ENCODE data around the gene ZNF740.
A peak's percentile ranks its signal among the peaks of the same experiment; 100 is the strongest.

The ZNF740 gene

DNA sequence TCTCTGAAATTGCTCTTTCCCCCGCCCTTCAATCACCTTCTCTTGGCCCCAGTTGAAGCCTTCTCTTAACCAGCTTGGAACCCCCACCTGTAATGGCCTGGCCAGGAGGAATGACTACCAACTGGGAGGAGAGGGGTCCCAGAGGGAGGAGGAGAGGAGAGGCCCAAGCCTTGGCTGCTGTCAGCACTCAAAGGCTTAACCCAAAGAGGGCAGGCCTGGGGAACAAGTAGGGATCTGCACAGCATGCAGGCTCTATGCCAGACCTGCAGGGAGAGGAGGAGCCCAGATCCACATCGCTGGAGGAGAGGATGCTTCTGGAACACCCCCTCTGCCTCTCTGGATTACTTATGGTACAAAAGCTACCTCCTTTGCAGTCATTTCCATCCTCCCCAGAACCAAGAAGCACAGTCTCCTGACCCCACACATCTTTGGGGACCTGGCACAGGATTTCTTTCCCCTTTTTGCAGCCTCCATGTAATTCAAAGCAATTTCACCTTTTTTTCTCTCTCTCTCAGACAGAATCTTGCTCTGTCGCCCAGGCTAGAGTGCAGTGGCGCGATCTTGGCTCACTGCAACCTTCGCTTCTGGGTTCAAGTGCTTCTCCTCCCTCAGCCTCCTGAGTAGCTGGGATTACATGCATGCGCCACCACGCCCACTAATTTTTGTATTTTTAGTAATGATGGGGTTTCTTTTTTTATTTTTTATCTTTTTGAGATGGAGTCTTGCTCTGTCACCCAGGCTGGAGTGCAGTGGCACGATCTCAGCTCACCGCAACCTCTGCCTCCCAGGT is 45.3 kb downstream of the ZNF740 start:
- DNase-seq (ENCODE audit: low spot score) (no peak), FAIRE-seq (no peak)

DNA sequence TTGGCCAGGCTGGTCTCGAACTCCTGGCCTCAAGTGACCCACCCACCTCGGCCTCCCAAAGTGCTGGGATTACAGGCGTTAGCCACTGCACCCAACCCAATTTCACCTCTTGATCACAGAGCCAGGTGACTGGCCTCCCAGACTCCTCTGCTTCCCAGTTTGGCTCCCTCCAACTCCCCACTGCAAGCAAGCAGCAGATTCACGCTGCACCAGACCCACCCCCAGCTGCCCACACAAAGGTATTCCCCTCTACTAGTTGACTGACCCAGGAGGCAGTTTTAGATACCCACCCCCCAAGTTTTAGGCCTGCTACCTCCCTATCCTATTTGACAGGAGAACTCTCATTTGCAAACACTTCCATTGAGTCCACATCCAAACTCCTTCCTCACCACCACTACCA is 46.3 kb downstream of the ZNF740 start:
- FAIRE-seq, result no peak

DNA sequence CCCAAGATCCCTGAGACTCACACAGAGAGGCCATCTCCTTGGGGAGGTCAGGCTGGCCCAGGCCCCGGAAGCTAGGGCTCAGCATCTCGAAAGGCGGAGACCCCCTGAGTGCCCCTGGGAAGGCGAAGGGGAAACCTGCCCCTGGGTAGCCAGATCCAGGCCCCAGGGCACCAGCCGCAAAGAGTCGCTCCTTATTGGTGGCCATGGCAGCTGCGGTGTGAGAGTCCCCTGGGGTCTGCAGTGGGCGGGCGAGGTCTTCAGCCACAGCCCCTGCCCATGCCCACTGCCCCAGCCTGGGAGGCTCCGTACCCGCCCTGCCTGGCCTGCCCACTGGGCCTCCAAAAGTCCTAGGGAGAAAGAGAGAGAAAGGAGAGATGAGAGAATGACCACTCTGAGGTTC is 46.8 kb downstream of the ZNF740 start:
- DNase-seq (ENCODE audit: low spot score) (no peak), FAIRE-seq (no peak)

More for the DNA sequence above, 46.3 kb downstream of the ZNF740 start:
- no peak for DNase-seq (ENCODE audit: low spot score)

DNA sequence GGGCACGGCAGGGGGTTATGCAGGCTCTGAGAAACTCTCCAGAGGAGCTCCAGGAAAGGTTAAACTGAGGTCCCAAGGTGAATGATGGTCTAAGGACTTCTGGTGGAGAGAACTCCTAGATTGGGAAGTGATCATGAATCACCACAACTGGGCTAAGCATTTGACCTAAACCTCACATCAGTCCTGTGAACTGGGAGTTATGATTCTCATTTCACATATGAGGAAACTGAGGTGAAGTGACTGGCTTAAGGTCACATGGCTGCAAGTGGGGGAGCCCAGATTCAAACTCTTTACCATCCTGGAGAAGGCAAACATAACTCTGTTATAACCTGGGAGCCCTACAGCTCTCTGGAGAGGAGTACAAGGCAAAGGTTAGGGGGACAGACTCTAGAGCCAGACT is 47.3 kb downstream of the ZNF740 start:
- no peak for FAIRE-seq
- DNase-seq (ENCODE audit: low spot score), result no peak

DNA sequence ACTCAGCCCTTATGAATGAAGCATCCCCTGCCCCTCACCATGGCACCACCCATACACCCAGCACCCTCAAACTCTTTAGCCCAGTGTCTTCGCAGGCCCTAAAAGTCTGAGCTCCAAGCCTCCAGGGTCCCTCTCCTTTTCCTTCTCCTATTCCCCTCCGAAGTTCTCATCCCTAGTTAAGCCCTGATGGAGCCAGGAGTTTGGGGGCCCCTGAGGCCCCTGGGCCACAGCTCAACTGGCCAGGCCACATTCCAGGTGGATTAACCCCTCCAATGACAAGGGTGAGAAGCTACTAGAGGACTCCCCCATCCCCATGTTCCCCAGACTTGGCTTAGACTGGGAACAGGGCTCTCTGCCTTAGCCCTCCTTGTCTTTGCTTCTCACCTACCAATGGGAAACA is 48.9 kb downstream of the ZNF740 start:
- DNase-seq (ENCODE audit: low spot score) (no peak), FAIRE-seq (no peak)

DNA sequence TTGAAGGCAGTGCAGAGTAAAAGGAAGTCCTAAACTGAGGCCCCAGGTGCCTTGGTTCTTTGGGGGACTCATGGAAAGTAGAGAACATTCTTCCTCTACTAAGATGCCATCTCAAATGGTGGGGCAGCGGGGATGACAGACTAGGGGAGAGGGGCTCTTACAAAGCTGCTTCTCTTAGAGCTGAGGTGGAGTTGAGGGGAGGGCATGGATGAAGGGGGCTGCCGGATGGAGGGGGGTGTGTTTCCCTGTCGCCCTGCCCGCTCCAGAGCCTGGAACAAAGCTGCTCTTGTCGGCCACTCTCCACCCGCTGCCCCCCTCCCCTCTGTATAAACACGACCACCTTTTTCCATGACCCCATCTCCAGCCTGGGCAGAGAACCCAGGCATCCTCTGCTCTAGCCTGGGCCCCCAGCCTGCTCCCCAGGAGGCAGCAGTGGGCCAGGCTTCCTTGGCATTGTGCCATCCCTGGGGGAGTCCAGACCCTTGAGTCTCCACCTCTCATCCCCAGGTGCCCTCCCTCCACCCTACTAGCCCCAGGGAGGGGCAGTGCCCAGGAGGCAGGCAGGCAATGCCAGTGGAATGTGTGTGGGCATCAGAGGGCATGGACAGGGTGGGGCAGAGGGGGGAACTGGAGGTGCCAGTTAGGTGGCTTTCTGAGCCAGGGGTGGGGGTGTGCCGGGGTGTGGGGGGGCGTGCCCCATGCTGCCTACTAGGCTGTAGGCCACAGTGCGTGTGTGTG is 49.8 kb downstream of the ZNF740 start:
- FAIRE-seq (no peak), DNase-seq (ENCODE audit: low spot score) (no peak)

DNA sequence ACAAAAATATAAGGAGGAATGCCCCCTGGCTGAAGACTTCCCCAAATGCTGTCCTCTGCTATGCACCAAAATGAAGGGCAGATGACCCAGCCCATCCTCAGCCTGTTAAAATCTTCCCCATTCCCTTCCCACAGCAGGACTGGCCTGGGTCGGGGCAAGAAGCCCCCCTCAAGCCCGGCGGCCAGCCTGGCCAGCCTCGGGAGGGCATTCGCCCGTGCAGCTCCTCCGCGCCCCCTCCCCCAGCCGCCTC is 51.1 kb downstream of the ZNF740 start:
- DNase-seq (ENCODE audit: low spot score) (no peak), FAIRE-seq (no peak)

DNA sequence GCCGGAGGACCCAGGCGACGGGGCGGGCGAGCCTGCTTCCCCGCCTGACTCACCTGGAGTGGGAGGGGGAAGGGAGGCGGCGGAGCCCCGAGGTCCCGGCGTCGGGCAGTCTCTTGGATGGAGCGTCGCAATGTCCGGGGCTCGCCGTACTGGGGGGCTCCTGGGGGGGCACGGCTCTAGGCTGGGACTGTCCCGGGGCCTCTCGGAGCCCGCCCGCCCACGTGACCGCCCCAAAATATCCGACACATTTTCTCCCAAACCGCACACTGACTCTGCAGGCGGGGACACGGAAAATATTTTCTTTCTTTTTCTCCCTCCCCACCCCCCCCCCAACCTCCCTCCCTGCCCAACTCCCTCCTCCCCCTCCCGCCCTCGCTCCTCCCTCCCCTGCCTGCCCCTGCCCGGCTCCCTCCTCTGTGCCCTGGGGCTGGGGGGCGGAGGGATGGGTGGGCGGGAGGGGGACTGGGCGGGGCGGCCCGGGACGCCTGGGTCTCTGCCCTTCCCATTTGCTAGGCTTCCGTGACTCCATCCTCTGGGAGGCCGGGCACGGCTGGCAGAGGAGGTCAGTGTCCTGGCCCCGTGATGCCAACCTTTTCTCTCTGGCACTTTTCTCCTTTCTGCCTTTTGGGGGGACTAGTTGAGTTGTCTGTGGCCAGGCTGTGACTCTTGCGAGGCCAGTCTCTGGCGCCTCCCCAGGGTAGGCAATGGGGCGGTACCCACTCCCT is 51.6 kb downstream of the ZNF740 start, which contains the start of gene RARG:
TSS of gene RARG (minus strand) at position 289 of the 725 bp plus-strand sequence. CDS start 4,664 bp downstream, outside the sequence.
- DNase-seq (ENCODE audit: low spot score) (peak; percentile 89), FAIRE-seq (no peak)

DNA sequence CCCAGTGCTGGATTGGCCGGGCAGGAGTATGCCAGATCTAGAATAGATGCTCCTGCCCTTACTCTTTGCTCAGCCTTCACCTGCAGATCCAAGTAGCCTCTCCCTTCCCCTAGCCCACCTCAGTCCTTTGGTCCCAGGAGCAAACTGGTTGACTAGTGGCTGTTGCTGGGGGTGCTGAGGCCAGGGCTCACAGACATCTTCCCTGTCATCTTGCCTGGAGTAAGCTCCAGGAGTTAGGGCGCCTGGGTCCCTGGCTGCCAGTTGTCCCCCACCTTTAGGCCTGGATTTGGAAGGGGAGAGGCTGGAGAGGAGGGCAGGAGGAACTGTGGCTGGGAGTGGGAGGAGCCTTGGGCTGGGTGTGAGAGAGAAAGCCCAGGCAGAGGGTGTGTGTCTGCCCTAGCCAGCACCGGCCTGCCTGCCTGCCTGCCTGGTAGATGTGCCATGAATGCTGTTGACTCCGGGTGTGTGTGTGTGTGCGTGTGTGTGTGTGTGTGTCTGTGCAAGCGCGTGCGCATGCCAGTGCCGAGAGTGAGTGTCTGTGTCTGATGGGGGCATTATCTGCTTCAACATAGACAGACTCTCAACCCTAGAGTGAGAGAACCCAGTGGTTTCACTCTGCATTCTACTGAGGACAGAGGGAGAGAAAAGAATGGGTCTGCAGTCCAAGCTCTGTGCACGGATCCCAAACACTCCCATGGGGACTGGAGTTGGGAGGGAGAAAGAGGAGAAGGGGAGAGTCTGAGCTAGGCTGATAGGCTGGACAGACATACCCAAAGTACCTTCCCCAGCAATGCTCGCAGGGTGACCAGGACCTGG is 52.3 kb downstream of the ZNF740 start:
- peak; percentile 64 for DNase-seq (ENCODE audit: low spot score)
- FAIRE-seq, result peak; percentile 53

DNA sequence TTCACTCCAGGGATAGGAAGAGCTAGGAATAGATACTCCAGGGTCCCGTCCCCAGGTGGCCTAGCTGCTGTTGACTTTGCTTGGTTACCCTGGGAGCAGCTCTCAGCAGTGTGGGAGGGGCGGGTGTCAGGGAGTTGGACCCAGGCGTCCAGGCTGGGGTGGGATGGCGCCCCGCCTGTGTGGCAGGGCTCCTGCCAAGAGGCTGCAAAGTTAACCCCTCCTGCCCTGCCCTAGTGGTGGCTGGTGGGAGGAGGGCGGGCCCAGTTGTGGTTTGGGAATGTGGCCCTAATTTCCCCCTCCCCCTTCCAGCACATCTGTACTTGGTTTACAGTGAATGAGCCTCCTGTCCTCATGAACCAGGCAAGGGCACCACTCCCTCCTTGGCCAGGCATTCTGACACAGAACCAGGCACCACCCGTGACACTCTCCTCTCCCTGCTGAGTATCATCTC is 53.2 kb downstream of the ZNF740 start:
- no peak for DNase-seq (ENCODE audit: low spot score)
- FAIRE-seq, result peak; percentile 48

DNA sequence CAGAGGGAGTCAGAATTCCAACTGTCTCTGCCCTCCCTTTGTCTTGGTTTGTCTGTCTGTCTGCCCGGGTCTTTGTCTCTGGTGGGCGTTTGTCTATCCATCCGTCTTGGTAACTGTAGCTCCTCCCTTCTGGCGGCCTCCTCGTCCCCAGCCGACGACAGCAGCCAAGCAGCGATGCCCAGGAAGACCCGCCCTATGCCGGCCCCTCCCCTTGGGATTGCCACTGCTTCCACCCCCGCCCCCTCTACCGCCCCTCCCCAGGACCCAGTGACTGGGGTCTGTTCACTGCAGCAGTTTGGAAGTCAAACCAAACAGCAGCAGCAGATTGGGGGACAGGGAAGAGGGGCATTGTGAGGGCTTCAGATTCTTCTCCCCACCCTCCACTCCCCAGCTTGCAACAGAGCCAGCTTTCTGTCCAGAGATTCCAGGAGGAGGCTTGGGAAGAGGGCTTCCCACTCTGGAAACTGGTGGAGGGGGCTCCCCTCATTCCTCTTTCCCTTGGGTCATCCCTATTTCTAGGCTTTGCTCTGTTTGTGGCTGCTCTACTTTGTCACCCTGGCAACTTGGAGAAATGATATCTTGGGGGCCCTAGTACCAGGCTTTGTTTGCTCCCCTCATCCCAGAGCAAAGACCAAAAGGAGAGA is 53.9 kb downstream of the ZNF740 start:
- FAIRE-seq, result no peak
- DNase-seq (ENCODE audit: low spot score), result no peak

DNA sequence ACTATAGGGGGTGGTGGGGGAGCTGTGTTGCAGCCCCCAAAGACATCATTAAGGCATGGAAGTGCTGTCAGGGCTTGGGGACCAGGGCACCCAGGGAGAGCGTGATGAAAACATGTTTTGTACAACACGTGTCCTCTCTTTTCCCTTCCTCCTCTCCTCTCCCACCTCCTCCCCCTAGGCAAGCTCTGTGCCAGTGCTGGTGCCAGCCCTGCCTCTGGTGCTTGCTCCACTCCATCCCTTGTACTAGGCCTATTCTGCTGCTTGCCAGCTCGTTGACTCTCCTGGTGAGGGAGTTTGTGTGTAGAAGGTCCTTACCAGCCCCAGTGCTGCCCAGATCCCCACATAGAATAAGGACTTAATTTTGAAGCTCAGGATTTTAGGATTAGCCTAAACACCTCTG is 54.6 kb downstream of the ZNF740 start:
- no peak for FAIRE-seq

DNA sequence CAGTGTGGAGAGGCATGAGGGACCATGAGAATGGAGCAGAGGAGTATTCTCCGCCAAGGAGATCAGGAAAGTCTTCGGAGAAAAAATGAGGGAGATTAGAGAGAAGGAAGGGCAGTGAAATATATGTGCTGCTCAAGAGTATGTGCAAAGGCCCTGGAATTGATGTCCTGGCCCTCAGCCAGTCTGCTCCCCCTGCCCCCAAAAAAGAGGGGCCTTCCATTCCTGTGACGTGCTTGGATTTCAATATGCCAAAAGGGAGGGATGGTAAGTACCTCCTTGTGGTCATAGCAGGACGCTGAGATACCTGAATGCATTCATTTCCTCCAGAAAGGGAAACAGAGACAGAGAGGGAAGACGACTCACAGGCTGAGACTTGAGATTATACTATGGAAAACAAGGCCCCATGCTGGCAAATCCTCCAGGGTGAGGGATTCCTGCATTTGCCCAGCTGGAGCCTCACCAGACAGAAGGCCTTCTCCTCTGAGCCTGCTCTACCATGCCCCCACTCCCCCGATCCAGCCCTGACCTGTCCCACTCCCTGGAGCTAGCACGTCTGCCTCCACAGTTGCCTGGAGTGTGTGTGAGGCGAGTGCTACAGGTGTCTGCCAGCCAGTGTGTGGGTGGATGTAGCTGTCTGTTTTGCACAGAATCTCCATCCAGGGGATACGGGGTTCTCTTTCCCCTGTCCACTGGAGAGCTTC is 55.4 kb downstream of the ZNF740 start:
- DNase-seq (ENCODE audit: low spot score) (no peak), FAIRE-seq (no peak)

More for the DNA sequence above, 54.6 kb downstream of the ZNF740 start:
- DNase-seq (ENCODE audit: low spot score), result no peak

DNA sequence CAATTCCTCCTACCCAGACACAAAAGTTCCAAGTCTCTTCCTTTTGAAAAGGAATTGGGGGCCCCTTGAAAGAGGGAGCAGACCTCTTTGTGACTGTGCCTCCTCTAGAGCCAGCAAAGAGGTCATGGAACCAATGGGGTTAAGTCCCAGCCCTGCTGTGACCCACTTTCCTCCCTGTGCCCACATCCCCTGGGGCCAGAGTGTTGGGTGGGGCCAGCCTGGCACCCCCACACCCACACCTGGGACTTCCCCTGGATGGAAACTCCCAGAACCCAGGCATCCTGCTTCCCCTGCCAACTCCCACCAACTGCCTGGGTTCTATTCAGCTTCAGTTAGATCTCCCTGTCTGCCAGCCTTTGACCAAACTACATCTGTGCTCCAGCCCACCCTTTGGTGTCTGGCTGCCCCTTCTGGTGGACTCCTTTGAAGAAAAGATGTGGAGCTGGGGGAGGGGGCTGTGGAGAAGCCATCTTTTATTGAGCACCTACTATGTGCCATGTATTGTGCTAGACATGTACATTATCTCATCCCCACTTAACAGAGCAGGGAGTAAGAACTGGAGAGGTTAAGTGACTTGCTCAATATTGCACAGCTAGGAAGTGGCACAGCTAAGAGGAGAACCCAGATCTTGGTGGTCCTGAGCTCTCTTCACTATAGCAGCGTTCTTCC is 56.1 kb downstream of the ZNF740 start:
- FAIRE-seq (no peak), DNase-seq (ENCODE audit: low spot score) (no peak)

DNA sequence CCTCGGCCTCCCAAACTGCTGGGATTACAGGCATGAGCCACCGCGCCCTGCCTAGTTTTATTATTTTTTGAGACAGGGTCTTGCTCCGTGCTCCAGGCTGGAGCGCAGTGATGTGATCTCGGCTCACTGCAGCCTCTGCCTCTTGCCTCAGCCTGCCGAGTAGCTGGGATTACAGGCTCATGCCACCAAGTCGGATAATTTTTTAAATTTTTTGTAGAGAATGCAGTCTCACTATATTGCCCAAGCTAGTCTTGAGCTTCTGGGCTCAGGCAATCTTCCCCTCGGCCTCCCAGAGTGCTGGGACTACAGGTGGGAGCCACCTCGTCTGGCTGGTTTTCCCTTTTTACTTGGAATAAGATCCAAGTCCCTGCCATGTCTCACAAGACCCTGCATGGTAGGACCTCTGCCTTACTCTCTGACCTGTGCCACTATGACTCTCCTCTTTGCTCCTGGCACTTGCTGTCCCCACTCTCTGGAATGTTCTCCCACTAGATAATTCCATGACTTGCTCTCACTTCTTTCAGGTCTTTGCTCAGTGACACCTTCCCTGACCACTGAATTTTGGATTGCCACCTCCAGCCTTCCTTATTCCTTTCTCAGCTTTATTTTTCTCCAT is 59.2 kb downstream of the ZNF740 start:
- DNase-seq (ENCODE audit: low spot score), result no peak
- no peak for FAIRE-seq

DNA sequence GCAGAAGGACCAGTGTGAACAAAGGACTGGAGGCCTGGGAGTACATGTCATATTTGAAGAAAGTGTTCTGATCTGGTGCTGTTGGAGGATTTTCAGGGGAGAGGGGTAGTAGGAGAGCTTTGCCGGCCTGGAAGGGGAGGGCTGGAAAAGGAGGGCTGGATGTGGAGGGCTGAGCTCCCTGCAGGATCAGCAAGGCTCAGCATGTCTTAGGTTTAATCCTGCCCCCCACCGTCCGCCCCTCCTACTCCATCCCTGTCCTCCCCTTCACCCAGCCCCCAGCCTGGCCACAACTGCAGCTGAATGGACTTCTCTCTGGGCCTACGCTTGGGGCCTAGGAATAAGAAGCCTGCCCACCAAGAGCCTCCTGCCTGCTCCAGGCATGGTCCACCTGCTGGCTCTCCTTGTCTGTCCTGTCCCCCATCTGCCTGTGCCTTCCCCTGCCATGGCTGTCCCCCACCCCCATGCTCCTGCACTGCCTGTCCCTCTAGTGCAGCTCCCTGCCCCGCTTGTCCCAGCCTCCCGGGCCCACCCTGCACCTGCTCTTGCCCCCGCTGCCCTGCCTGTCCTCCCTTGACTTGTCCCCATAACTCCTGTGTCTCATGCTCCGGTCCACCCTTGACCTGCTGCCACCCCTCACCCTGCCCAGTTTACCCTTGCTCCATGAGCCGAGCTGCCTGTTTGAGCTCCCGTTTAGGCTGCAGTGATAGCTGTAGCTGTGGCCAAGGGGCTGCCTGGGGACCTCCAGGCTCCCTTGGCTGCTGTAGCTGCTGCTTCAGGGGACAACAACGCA is 61.3 kb downstream of the ZNF740 start:
- no peak for DNase-seq (ENCODE audit: low spot score)
- FAIRE-seq, result no peak

DNA sequence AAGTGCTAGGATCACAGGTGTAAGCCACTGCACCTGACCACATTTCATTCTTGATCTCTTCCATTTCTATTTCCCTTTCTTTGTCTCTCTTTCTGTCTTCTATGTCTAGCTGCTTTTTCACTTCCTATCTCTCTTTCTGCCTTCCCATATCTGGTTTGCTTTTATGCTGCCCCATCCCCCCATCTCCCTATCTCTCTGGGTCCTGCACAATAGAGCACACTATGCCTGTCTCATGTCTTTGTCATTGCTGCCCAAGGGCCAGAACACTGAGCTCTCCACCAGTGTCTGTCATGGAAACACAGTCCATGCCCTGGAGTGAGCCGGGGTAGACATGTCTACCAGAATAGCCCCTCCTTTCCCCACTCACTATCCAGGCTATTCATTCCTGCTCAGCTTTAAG is 63.8 kb downstream of the ZNF740 start:
- FAIRE-seq, result no peak
- DNase-seq (ENCODE audit: low spot score), result no peak

All from urothelium cell line (cell line).